ENCODE results near the gene RNF11.
A peak's percentile ranks its signal among the peaks of the same experiment; 100 is the strongest.

Gene RNF11

GRCh38 chr1:51297401-51298321, 61.6 kb downstream of the RNF11 start:
- no peak for DNase-seq

- DNase-seq = no peak
These were observed 62.2 kb downstream of the RNF11 start for GRCh38 chr1:51298322-51298705.

GRCh38 chr1:51299185-51299885, 63.3 kb downstream of the RNF11 start:
- DNase-seq = no peak

- no peak for DNase-seq
These were observed 64.1 kb downstream of the RNF11 start for GRCh38 chr1:51299981-51300670.

GRCh38 chr1:51301152-51301843, 65.2 kb downstream of the RNF11 start:
- DNase-seq = peak in 1 of 5 experiments; percentile 31

- DNase-seq = no peak
These were observed 65.7 kb downstream of the RNF11 start for GRCh38 chr1:51301844-51302162.

GRCh38 chr1:51302270-51302669, 66.2 kb downstream of the RNF11 start:
- no peak for DNase-seq

GRCh38 chr1:51302746-51303145, 66.7 kb downstream of the RNF11 start:
- DNase-seq = no peak

GRCh38 chr1:51303315-51303714, 67.2 kb downstream of the RNF11 start:
- DNase-seq = no peak

- no peak for DNase-seq
These were observed 67.7 kb downstream of the RNF11 start for GRCh38 chr1:51303751-51304251.

- no peak for DNase-seq
These were observed 68.3 kb downstream of the RNF11 start for GRCh38 chr1:51304360-51304759.

- DNase-seq = no peak
These were observed 69.3 kb downstream of the RNF11 start for GRCh38 chr1:51305371-51305823.

- no peak for DNase-seq
These were observed 70.9 kb downstream of the RNF11 start for GRCh38 chr1:51306950-51307349.

GRCh38 chr1:51308636-51309035, 72.6 kb downstream of the RNF11 start:
- no peak for DNase-seq

- no peak for DNase-seq
These were observed 73.2 kb downstream of the RNF11 start for GRCh38 chr1:51309291-51309690.

- DNase-seq = no peak
These were observed 75.0 kb downstream of the RNF11 start for GRCh38 chr1:51310871-51311613.

- no peak for DNase-seq
These were observed 75.8 kb downstream of the RNF11 start for GRCh38 chr1:51311826-51312225.

GRCh38 chr1:51312718-51313117, 76.6 kb downstream of the RNF11 start:
- DNase-seq = no peak

GRCh38 chr1:51313268-51313852, 77.3 kb downstream of the RNF11 start:
- DNase-seq = no peak

GRCh38 chr1:51313961-51314777, 78.1 kb downstream of the RNF11 start:
- DNase-seq = peak in 1 of 5 experiments; percentile 31

- DNase-seq = no peak
These were observed 78.9 kb downstream of the RNF11 start for GRCh38 chr1:51314974-51315373.
